Type B pancreatic cell (in vitro differentiated cells): ENCODE measurements around the gene MCL1. TPM values are rescaled to one million over a fixed set of nuclear protein-coding genes. Genes with fewer than 3 reads are reported as not detected.

Experiments used
- DNase-seq: peaks from one replicate; pipeline ENCODE4 v3.0.0; 2021; ENCODE audit warnings: mixed read lengths; ENCODE audit not compliant: unreplicated experiment; ENCODE audit errors: extremely low spot score
- H3K27ac Mint-ChIP-seq: 2 replicates; pipeline ENCODE4 v1.8.0; 2021; ENCODE audit warnings: mild to moderate bottlenecking, mixed read lengths
- H3K27me3 Mint-ChIP-seq: 2 replicates; pipeline ENCODE4 v1.8.0; 2021; ENCODE audit warnings: mixed read lengths
- H3K36me3 Mint-ChIP-seq: 2 replicates; pipeline ENCODE4 v1.8.0; 2021; ENCODE audit warnings: mixed read lengths
- H3K4me1 Mint-ChIP-seq: one replicate; pipeline ENCODE4 v1.8.0; 2021; ENCODE audit warnings: mixed read lengths; ENCODE audit not compliant: unreplicated experiment
- H3K4me3 Mint-ChIP-seq: 2 replicates; pipeline ENCODE4 v1.8.0; 2021; ENCODE audit warnings: mild to moderate bottlenecking, mixed read lengths
- H3K9me3 Mint-ChIP-seq: 2 replicates; pipeline ENCODE4 v1.8.0; 2021; ENCODE audit warnings: mixed read lengths
- CTCF ChIP-seq: fragments of 200-600 bp; sonication (generic); conservative IDR thresholded peaks from 2 replicates; pipeline ENCODE4 v1.5.0; 2021; ENCODE audit warnings: antibody characterized with exemption, mild to moderate bottlenecking
- total RNA-seq: library from RNA; stranded (reverse); gene quantifications from 2 replicates; pipeline ENCODE4 v1.2.1, GENCODE V29; 2021; ENCODE audit warnings: low replicate concordance

Gene MCL1
- total RNA-seq, 1 donor from 2014 or later = 187 TPM

GRCh38 chr1:150563340-150564038 lies 15.9 kb downstream of the MCL1 start:
- H3K36me3 Mint-ChIP-seq = no peaks in the 10 kb centered on the region

GRCh38 chr1:150562446-150563339 lies 16.7 kb downstream of the MCL1 start:
- Mint-ChIP-seq H3K27me3 (no peaks in the 10 kb centered on the region), H3K4me1 (peaks cover 45% of the 10 kb centered on the region), H3K4me3 (peak overlapping the region; percentile 96), H3K9me3 (no peaks in the 10 kb centered on the region), H3K27ac (peak overlapping the region; percentile 100), H3K36me3 (no peaks in the 10 kb centered on the region)
- no peak for TF ChIP-seq CTCF
- no peak for DNase-seq

More at GRCh38 chr1:150563340-150564038, 15.9 kb downstream of the MCL1 start:
- no peak for DNase-seq
- Mint-ChIP-seq H3K4me3 (peak overlapping the region; percentile 96), H3K9me3 (no peaks in the 10 kb centered on the region), H3K27me3 (no peaks in the 10 kb centered on the region), H3K27ac (peak overlapping the region; percentile 100), H3K4me1 (peaks cover 53% of the 10 kb centered on the region)
- no peak for TF ChIP-seq CTCF

GRCh38 chr1:150561974-150562445 lies 17.4 kb downstream of the MCL1 start:
- Mint-ChIP-seq H3K36me3 (no peaks in the 10 kb centered on the region), H3K4me1 (peaks cover 38% of the 10 kb centered on the region), H3K9me3 (no peaks in the 10 kb centered on the region), H3K27me3 (no peaks in the 10 kb centered on the region), H3K4me3 (peak overlapping the region; percentile 96), H3K27ac (peak overlapping the region; percentile 100)
- peak; percentile 90 for DNase-seq
- TF ChIP-seq CTCF = no peak

- peak; percentile 92 for DNase-seq
- Mint-ChIP-seq H3K9me3 (no peaks in the 10 kb centered on the region), H3K4me1 (peaks cover 38% of the 10 kb centered on the region), H3K27ac (peak overlapping the region; percentile 100), H3K27me3 (no peaks in the 10 kb centered on the region), H3K36me3 (no peaks in the 10 kb centered on the region), H3K4me3 (peak overlapping the region; percentile 96)
- TF ChIP-seq CTCF = no peak
Observed at GRCh38 chr1:150561254-150561973, 18.0 kb downstream of the MCL1 start.

- H3K9me3 Mint-ChIP-seq = no peaks in the 10 kb centered on the region
- H3K4me1 Mint-ChIP-seq = peaks cover 38% of the 10 kb centered on the region
- peak overlapping the region; percentile 100 for H3K27ac Mint-ChIP-seq
- H3K27me3 Mint-ChIP-seq = no peaks in the 10 kb centered on the region
- H3K4me3 Mint-ChIP-seq = peak overlapping the region; percentile 96
- no peaks in the 10 kb centered on the region for H3K36me3 Mint-ChIP-seq
- peak; percentile 93 for DNase-seq
- TF ChIP-seq CTCF = peak; percentile 89
Observed at GRCh38 chr1:150560576-150561253, 18.7 kb downstream of the MCL1 start.
